HG03108 (cell line): Measurements from ENCODE around the gene TSC1.

Experiments used
- ATAC-seq: cut with Tn5 transposase; IDR thresholded peaks from one replicate; pipeline ENCODE4 v1.9.1; 2021; ENCODE audit warnings: moderate library complexity; ENCODE audit not compliant: unreplicated experiment

TSC1 gene

GRCh38 chr9:132873403-132873802, 71.0 kb downstream of the TSC1 start:
- ATAC-seq = no peak

- no peak for ATAC-seq
Observed at GRCh38 chr9:132869266-132869665, 75.2 kb downstream of the TSC1 start.

- no peak for ATAC-seq
Observed at GRCh38 chr9:132866898-132867297, 77.5 kb downstream of the TSC1 start.

GRCh38 chr9:132864691-132865090, 79.7 kb downstream of the TSC1 start:
- ATAC-seq = no peak

GRCh38 chr9:132864277-132864676, 80.1 kb downstream of the TSC1 start:
- no peak for ATAC-seq

GRCh38 chr9:132863096-132863495, 81.3 kb downstream of the TSC1 start:
- ATAC-seq = no peak

GRCh38 chr9:132862533-132862932, 81.9 kb downstream of the TSC1 start:
- ATAC-seq = no peak

GRCh38 chr9:132861666-132862065, 82.8 kb downstream of the TSC1 start:
- no peak for ATAC-seq

GRCh38 chr9:132858751-132859150, 85.7 kb downstream of the TSC1 start:
- ATAC-seq = no peak

- ATAC-seq = no peak
Observed at GRCh38 chr9:132857616-132858342, 86.6 kb downstream of the TSC1 start.

GRCh38 chr9:132857031-132857430, 87.4 kb downstream of the TSC1 start:
- no peak for ATAC-seq

- no peak for ATAC-seq
Observed at GRCh38 chr9:132855904-132856303, 88.5 kb downstream of the TSC1 start.

GRCh38 chr9:132854832-132855231, 89.6 kb downstream of the TSC1 start:
- ATAC-seq = no peak

- no peak for ATAC-seq
Observed at GRCh38 chr9:132853482-132853881, 90.9 kb downstream of the TSC1 start.

- ATAC-seq = no peak
Observed at GRCh38 chr9:132849185-132849706, 95.2 kb downstream of the TSC1 start.

GRCh38 chr9:132846918-132847515, 97.4 kb downstream of the TSC1 start:
- no peak for ATAC-seq

GRCh38 chr9:132846109-132846917, 98.1 kb downstream of the TSC1 start:
- no peak for ATAC-seq

- no peak for ATAC-seq
Observed at GRCh38 chr9:132842124-132843044, 102.0 kb downstream of the TSC1 start.
